Measurements from ENCODE around the gene SNRPA1.

The SNRPA1 gene

DNA sequence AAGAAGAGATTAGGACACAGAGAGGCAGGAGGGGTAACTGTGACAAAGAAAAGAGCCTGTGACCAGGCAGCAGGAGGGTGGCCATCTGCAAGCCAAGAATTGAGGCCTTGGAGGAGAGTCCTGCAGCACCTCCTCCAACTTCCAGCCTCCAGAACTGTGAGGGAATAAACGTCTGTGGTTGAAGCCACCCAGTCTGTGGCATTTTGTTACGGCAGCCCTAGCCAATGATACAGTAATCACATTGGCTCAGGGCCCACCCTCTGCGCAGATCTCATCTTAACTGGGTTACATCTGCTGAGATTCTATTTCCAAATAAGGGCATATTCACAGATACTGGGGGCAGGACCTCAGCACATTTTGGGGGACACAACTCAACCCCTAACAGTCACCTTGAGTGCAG, 29.0 kb downstream of the SNRPA1 start:
- in situ Hi-C loops (cut with MboI; ENCODE audit: low sequenced_read_pairs) = loop anchor here (10.0 to 25.0 kb wide), 3 partner anchors 179 to 654 kb away; partner anchors contain the start of genes ASB7, LINS1 and LRRK1

DNA sequence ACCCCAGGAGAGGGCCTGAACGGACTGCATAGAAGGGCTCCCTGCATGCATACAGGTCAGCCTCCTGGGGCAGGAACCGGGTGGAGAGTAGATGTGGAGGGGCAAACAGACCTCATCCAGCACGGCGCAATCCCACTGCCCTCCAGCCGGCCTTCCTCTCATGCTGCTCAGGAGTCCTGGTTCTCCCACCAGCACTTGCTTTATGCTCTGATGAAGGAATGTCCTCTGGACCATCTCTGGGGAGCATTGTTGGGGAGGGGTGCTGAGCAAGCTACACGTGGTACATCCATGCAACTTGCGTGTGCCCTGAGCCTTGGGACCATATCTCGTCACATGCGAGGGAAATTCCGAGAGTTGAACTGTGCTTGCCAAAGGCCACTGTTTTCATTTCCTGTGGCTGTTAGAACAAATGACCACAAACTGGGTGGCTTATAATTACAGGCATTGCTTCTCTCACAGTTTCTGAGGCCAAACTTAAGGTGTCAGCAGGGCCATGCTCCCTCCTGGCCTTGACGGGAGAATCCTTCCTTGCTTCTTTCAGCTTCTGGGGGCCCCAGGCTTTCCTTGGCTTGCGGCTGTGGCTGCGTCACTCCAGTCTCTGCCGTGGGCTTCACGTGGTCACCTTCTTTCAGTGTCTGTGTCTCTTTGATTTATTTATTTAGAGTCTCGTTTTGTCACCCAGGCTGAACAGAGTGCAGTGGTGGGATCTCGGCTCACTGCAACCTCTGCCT, 30.0 kb downstream of the SNRPA1 start:
- in situ Hi-C loops (cut with MboI; ENCODE audit: low sequenced_read_pairs) = loop anchor here (5.0 to 25.0 kb wide), 4 partner anchors 178 to 653 kb away; partner anchors contain the start of genes ASB7, LINS1 and LRRK1

DNA sequence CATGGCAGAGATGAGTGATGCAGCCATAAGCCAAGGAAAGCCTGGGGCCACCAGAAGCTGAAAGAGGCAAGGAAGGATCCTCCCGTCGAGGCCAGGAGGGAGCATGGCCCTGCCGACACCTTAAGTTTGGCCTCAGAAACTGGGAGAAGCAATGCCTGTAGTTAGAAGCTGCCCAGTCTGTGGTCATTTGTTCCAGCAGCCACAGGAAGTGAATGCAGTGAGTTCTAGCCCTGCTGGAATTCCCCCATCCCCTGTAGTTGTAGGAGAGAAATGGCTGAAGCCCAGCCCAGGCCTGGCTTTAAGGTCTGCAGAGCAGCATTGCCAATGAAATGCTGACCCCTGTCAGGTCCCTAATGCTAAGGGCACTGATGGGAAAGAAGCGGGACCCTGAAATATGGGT, 31.0 kb downstream of the SNRPA1 start:
- in situ Hi-C loops (cut with MboI; ENCODE audit: low sequenced_read_pairs) = loop anchor here (5.0 to 25.0 kb wide), 4 partner anchors 177 to 652 kb away; partner anchors contain the start of genes ASB7, LINS1 and LRRK1

DNA sequence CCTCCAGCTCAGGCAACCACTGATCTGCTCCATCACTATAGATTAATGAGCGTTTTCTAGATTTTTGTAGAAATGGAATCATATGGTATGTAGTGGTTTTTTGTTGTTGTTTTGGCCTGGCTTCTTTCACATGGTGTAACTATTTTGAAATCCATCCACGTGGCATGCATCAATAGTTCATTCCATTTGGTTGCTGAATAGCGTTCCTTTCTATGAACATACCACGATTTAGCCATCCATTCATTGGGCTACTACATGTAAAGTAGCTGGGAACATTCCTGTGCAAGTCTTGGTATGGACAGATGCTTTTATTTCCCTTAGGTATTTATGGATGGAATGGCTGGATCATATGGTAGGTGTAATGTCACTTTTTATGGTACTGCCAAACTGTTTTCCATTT, 32.5 kb downstream of the SNRPA1 start:
- in situ Hi-C loops (cut with MboI; ENCODE audit: low sequenced_read_pairs) = loop anchor here (5.0 to 25.0 kb wide), 4 partner anchors 175 to 650 kb away; partner anchors contain the start of genes ASB7, LINS1 and LRRK1

DNA sequence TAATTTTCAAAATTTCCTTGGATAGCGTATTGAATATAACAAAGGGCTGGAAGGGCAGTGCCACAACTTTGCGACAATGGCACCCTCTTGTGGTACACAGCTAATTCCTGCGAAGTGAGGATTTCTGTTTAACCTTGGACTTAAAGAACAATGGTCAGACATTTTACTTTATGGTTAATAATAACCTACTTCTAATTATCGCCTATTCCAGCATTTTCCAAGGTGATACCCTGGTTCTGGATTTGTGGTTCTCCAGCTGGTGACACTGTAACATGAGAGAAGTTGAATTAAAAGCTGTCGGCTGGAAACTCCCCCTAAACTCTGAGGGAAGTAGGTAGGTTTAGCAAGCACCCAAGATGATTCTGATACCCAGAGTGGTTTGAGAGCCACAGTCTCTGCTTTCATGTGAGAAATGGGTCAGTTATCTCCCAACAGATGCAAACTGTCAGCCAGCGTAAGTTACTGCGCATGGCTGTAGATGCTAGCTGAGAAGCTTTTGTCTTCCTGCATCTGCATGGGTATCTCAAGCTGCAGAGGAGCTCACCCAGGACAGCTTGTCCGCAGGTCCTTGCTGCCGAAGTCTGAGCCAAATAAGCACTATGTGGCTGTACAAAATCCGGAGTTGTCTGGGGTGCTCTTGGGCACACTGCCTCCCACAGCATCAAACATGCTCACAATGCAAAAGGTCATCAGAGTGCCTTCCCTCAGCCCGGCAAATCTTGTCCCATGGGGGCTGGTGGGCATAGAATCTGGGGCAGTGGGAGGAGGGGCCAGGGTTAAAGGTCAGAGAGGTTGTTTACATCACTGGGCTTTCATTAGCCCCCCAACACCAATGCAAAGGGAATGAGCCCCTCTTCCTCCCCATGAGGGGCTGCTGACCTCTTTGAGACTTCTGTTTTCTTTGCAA, 36.6 kb downstream of the SNRPA1 start:
- in situ Hi-C loops (cut with MboI; ENCODE audit: low sequenced_read_pairs) = loop anchor here (25.0 kb wide), 2 partner anchors 171 to 646 kb away; partner anchors contain the start of genes ASB7 and LINS1

DNA sequence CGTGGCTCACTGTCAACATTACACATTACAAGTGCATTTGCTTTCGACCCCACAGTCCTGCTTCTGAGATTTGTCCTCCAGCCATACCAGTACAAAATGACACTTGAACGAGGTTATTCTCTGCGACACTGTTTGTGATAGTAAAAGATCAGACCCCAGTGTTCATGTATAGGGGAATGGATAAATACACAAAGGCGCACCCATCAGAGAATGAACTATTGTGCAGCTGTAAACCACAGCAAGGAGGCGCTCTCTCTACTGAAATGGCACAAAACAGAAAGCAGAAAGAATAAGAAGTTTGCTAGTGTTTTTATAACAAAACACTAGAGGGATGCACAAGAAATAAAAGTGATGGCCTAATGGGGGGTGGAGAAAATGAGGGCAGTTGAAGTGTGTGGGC, 38.3 kb downstream of the SNRPA1 start:
- in situ Hi-C loops (cut with MboI; ENCODE audit: low sequenced_read_pairs) = loop anchor here (25.0 kb wide), 2 partner anchors 169 to 644 kb away; partner anchors contain the start of genes ASB7 and LINS1

DNA sequence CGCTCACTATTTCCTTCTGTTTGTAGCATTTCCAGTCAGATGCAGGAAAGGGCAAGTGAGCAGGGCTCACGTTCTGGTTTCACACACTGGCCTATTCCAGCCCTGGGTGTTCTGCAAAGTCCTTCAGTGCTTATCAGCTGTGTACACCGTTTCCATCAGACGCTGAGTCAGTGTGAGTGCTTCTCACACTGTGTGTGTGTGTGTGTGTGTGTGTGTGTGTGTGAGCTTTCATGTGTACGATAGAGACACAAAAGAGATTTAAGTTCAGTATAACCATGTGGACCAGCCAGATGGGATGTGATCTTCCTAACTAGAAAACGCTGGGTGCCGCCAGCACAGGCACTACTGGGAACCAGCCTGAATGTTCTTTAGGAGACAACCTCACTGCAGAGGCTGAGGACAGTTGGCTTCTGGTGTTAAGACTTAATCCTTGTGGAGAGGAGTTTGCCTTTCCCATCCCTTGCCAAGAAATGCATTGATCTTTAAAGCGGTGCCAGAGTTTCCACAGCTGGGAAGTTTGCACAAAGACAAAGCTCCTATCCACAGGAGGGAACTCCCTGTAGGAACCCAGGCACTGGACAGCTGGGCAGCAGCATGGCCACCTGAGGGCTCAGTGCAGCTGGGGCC, 39.3 kb downstream of the SNRPA1 start:
- in situ Hi-C loops (cut with MboI; ENCODE audit: low sequenced_read_pairs) = loop anchor here (25.0 kb wide), 2 partner anchors 168 to 643 kb away; partner anchors contain the start of genes ASB7 and LINS1

DNA sequence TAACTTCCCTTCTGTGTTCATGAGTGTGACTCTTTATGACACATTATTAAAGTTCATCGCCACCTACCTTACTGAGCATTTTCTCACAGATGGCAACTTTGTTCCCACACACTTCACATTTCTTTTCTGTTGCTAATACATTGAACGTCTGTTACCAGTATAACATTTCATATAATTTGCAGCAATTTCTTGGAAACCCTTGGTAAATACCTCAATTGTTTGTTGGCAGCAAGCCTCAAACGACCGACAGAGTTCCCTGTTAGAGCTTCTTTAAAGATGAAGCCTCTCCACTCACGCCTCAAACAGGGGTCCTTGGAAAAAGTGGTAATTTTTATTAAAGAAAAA, 40.0 kb downstream of the SNRPA1 start:
- in situ Hi-C loops (cut with MboI; ENCODE audit: low sequenced_read_pairs) = loop anchor here (25.0 kb wide), 2 partner anchors 168 to 643 kb away; partner anchors contain the start of genes ASB7 and LINS1

DNA sequence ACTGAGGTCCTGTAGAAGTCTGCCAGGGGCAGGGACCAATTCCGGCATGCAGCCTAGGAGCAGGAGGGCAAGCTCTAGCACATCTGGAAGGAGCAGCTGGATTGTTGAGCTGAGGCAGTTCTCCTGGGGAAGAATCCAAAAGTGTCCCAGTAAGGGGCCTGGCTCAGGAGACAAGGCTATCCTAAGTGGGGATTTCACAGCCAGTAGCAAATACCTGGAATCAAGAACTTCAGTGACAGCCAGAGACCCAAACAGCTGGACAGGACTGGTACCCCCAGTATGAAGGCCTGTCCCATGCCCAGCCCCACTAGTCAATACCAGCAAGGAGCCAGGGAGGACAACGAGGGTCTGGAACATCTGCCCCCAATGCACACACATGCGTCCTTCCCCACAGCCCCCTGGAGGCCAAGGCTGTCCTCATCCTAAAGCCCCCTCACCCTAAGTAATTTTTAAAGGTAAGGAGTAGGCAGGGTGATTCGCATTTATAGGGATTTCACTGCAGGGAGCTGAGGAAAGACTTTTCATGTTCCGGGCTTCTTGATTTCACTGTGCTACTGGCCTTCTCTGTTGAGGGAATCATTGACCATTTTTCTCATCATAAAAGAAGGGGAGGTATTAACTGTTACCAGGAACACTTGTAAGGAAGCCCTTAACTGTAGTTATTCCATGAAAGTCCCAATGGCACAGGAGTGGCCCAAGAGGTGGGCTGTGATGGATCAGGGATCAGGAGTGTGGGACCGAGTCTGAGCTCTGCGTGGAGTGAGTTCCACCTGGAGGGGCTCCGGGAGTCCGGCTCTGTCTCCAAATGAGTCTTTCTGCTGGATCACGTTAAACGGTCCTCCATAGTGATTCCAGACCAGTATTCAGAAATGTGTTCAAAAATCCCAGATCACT, 40.6 kb downstream of the SNRPA1 start:
- in situ Hi-C loops (cut with MboI; ENCODE audit: low sequenced_read_pairs) = loop anchor here (25.0 kb wide), 2 partner anchors 167 to 642 kb away; partner anchors contain the start of genes ASB7 and LINS1

DNA sequence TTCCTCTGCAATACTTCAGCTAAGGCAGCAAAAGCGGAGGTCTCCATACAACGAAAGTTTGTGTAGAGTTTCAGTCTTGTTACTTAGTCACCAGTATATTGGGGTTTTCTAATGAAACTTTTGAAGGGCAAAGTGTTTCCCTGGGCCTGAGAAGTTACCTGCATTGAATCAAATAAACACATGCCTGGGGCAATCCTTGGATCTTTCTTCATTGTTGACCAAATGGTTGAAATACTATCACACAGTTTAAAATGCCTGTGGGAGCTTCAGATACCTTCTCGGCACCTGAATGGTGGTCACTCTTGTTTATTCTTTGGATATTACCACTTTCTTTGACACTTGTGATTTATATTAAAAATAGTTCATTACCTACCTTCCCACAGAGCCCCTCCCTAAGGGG, 42.2 kb downstream of the SNRPA1 start:
- in situ Hi-C loops (cut with MboI; ENCODE audit: low sequenced_read_pairs) = loop anchor here (25.0 kb wide), 2 partner anchors 166 to 641 kb away; partner anchors contain the start of genes ASB7 and LINS1

DNA sequence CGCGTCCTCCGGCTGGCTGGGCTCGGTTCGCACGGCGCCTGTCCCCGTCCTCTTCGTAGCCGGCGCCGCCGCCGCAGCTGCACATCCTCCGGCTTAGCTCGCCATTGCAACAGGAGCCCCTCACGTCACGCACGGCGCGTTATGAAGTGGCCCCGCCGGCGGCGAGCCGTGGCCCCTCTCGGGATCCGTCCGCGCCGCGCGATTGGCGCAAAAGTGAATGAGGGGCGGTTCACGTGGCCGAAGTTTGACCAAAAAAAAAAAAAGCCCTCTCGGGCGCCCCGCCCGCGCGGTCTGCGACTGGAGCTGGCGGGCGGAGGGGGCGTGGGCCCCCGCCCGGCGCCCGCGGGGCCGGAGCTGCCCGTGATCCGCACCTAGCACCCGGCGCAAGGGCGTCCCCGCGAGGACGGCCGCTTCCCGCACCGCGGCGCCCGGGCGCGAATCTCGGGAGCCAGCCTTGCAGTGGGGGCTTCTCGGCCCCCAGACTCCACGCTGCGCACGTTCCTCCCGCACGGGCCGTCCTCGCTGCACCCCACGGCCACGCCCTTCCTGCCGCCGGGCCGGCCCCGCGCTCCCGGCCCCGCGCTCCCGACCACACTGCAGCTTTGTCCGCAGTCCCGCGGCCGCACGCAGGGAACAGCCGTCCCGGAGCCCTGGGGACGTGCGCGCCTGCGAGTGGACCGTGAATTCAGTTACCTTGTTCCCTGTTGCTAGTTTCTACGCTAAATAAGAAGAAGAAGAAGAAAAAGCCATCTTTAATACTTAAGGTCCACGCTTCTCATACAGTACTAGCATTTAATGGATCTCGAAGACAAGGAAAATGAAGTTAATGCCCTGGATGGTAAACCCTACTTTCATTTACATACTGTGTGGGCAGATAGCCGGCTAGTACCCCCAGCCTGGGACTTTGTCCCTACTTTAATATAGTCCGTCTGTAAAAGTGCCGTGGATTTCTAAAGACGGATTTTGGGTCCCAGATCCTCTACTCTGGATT, 42.9 kb downstream of the SNRPA1 start, which contains the start of gene CHSY1:
Gene CHSY1 (minus strand): TSS at position 219 of the 991 bp plus-strand sequence. CDS start 592 bp downstream, outside the sequence.
- in situ Hi-C loops (cut with MboI; ENCODE audit: low sequenced_read_pairs) = loop anchor here (25.0 kb wide), 2 partner anchors 165 to 640 kb away; partner anchors contain the start of genes ASB7 and LINS1

DNA sequence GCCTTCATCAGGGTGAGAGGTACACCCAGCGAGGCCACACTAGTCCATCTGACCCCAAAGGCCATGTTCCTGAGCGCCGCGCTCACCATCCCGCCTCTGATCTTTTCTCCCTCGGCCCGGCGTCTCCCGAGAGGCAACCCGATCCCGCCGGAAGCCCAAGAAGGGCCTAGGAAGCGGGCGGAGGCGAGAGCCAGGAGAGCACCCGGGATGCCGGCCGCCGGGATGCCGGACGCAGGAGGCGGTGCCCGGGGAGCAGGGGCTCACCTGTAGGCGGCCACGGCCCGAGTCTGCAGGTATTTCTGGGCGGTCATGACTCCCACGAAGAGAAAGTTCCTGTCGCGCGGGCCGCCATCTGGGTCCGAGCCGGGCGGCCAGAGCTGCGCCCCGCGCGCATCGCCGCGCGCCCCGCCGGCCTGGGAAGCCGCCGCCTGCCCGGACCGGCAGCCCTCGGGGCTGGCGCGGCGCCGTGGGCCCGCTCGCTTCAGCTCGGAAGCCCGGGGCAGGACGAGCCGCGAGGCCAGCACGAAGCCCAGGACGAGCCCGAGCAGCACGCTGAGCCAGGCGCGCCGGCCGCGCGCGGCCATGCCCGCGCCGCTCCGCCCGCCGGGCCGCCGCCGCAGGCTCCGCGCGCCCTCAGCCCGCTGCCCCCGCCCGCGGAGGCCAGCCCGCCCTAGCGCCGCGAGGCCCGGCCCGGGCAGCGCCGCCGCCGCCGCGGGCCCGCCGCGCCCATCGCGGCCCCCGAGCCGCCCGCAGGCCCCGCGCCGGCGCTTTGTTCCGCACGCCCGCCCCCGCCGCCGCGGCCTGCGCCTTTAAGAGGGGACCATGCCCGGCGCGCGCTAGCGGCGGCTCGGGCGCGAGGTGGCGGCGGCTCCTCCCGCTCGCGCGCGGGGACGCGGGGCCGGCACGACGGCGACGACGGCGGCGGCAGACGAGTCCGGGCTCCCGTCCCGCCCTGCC, 43.9 kb downstream of the SNRPA1 start:
- in situ Hi-C loops (cut with MboI; ENCODE audit: low sequenced_read_pairs) = loop anchor here (25.0 kb wide), 2 partner anchors 164 to 639 kb away; partner anchors contain the start of genes ASB7 and LINS1

DNA sequence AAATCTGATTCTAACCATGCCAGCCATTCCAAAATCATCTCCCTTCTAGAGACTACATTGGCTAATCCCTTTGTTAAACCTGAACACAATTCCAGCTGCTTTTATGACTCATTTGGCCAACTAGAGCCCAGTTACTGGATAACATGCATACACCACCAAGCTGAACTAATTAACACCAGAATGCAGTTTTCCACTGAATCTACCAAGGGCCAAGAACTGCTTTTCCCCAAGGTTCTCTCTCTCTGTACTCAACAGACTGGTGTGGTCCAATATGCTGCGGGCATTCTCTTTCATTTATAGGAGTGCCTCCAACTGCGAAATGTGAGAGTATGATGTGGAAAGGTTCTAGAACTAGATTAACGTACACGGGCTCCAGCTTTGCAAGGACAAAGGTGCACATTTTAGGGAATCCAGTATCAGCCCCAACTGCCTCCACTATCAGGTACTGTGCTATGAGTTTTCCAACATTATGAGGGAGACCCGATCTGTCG, 44.7 kb downstream of the SNRPA1 start:
- in situ Hi-C loops (cut with MboI; ENCODE audit: low sequenced_read_pairs) = loop anchor here (25.0 kb wide), 2 partner anchors 163 to 638 kb away; partner anchors contain the start of genes ASB7 and LINS1

DNA sequence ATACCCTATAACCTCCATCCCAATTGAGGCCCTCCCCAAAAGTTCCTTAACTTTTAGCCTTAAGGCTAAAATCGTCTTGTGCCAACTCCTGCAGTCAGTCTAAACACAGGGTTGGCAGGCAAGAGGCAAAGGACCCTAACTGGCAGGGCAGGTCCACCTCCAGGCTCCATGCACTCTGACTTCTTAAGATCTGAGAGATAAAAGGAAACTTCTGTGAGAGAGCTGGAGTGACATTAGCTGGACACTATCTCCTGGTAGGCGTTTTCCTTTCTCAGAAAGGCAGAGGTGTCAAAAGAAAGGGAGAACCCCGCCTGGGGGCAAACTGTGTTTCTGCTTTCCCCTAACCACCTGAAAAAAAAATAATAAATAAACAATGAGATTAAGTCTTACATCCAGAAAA, 46.8 kb downstream of the SNRPA1 start:
- in situ Hi-C loops (cut with MboI; ENCODE audit: low sequenced_read_pairs) = loop anchor here (10.0 kb wide), 1 partner anchor 73 kb away; no protein-coding TSS in a partner anchor

DNA sequence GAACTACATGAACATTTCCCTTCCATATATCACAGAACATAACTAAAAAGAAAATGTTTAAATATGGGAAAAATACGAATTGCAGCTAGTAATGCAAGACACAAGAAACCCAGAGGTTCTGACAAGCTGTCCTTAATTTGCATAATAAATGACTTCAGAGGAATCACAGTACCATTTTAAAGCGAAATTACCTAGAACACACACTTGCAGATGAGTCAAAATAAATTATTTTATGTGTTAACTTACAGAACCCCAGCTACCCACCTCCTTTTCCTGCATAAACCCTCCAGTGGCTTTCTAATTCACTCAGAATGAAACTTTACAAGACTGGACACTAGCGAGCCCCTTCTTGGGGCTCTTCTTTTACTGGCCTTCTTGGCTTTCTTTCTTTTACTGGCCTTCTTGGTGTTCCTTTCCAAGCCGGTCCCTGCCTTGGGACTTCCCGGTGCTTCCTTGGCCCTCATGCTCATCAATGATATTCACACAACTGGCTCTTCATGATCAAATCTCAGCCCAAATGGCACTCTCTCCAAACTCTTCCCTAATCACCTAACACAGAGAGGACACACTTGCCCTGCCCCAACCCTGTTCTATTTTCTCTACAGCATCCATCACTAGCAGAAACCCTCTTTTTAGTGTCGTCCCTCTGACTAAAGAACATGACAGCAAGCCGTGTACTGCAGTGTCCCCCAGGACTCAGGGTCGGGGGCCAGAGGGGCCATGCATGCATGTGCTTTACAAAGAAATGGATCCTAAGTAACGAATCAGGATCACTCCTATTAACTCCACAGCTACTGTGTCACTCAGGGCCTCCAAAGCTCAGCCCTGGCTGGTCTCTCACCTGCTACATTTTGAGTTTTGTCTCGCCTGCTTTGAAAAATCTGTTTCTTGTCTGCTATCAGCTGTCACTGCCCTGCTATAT, 48.0 kb downstream of the SNRPA1 start:
- in situ Hi-C loops (cut with MboI; ENCODE audit: low sequenced_read_pairs) = loop anchor here (10.0 kb wide), 1 partner anchor 72 kb away; no protein-coding TSS in a partner anchor
